Endothelial cell of coronary artery (primary cell): ENCODE measurements around the gene PEX11B. TPM values are rescaled to one million over a fixed set of nuclear protein-coding genes. Genes with fewer than 3 reads are reported as not detected.

Experiments used
- total RNA-seq: library from RNA; depleted of rRNA; stranded (reverse); fragments of >200 nt; gene quantifications from 2 replicates; pipeline ENCODE4 v1.2.3, GENCODE V29; 2014

PEX11B gene, protein sequence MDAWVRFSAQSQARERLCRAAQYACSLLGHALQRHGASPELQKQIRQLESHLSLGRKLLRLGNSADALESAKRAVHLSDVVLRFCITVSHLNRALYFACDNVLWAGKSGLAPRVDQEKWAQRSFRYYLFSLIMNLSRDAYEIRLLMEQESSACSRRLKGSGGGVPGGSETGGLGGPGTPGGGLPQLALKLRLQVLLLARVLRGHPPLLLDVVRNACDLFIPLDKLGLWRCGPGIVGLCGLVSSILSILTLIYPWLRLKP
- 24.5 and 25.9 TPM in 2 replicates for total RNA-seq

DNA sequence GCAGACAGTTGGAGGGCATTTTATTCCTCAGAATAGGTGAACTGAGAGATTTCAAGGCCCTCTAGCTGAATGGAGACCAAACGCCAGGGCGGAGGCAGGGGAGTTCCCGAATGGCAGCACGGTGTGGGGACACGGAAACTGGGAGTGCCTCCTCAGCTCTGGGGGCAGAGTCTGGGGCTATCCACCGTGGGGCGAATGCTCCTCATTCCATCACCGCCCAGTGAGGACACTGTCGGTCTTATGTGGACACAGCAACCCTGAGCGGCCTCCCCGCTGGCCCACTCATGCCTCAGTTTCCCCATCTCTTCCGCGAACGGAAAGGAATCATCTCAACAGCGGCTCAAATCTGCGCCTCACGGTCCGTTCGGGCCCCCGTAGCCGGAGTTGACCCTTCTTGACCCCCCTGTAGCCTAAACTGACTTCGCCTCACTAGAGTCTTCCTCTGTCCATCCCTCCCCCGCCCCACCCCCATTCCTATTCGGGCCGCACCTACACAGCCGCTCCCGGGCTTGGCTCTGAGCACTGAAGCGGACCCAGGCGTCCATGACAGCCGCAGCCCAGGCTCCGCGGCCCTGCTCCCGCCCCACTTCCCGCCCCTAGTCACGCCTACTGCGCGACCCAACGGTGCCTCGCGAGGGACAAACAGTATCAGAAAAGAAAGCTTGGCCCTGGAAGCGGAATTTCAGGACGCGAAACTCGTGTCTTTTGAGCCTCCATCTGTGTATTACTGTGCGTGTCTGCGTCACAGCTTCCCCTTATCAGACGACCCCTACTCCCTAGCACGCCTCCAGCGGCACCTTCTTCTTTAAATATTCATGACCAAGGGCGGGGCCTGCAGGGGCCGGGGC is at the start of gene PEX11B:
PEX11B (minus strand) TSS at position 574 of the 848 bp plus-strand sequence; CDS start at position 545, 29 bp downstream.

DNA sequence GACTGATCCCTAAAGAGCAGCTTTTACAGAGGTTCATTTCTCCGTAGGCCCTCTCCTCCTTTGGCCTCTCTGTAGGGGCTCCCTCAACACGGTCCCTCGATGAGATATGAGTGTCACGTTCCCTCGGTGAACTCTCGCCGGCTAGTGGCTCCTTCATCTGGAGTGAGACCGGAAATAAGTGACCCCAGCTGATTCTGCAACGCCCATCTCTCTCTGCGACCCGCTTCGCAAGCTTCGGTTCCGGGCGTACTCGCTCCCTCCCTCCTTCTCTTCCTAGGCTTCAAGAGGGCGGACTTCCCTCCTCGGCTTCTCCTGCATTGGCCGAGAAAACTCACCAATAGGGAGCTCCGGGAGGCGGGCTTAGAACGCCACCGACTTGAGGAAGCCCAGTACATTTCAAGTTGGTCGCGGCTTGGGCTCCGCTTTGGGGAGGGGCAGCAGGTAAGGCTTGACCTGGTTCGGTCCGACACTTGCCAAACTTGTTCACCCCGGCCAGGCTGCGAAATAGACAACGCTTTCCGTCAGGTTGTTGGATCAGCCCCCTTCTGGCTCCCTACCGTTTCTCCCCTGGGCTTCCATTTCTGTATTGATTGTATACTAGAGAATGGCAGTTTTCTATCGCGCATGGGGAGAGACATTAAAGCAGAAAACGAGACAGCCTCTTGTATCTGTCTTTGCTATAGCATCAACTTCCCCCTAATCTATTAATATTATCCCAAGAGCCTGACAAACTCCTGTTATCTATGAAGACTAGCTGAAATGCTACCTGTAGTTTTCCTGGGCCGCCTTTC is 46.0 kb upstream of the PEX11B start, which contains the start of the genes ANKRD34A and POLR3GL:
ANKRD34A (minus strand) TSS at position 248 of the 791 bp plus-strand sequence. CDS start 2,816 bp downstream, outside the sequence.
POLR3GL (plus strand) TSS at position 363 of the 791 bp plus-strand sequence. CDS start 10,176 bp downstream, outside the sequence.

DNA sequence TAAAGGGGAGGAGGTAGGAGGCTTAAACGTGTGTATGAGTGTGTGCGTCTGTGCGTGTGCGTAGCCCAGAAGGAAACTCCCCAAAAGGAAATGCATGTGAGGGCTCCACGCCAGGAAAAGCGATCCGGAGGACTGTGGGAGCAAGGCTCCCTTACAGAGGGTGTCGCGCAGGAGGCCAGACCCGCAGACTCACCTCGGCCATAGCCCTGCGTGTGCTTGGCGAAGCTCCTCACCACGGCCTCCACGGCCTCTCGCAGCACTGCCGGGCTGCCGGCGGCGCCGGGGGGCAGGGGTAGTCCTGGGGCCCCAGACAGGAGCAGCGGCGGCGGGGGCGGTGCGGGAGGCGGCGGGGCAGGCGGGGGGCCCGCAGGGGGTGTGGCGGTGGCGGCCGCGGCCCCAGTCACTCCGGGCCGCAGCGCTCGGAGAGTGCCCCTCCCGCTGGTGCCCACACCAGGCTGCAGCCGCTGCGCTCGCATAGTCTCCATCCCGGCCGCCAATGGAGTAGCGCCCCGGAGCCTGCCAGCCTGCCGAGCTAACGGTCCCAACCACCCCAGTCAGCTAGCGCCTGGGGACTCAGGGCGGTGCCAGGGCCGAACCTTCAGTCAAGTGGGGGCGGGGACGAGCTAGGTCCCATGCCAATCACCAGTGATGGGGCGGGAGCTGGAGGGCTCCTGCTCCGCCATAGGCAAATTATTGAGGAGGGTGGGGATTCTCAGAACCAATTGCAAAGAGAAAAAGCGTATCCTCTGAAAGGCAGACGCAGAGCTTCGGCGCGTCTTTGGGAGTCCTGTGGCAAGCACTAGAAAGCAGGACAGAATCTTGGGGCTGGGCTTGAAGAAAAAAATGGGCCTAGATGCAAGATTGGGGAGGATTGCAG is 39.2 kb upstream of the PEX11B start, which contains the start of gene LIX1L:
LIX1L (minus strand) TSS at position 575 of the 877 bp plus-strand sequence; CDS start at position 485, 90 bp downstream.

DNA sequence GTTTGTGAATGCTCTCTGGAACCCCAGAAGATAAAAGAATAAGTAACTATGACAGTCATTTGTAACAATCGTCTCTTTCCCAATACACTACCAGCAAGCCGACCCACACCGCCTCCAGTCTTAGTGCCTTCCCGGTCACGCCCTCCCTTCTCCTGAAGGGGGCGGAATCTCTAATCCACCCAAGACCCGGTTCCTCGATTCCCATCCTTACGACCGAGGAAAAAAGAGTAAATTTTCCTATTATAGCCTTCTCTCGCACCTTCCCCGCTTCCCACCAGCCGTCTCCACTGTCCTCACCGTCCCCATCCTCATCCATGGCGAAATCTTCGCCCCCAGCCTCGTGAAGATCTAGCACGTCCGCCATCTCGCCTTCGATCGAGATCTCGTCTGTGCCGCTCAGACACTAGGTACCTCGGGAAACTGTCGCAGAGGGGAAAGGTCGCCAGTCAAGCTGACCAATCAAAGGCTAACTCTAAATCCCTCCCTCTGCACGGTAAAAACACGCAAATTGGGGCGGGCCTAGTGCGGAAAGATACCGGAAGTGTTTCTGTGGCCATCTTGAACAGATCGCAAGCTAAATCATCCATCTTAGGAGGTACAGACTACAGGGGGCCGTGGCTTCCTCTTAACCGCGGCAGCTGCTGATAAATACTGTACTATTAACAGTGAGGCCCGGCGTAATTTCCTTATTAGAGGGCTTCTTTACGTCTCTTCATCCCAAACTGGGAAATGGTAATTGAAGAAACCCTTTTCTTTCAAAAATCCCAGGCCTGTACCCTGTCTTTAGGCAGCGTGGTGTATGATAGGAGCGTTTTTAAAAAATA is 8.8 kb upstream of the PEX11B start, which contains the start of gene RBM8A:
RBM8A (minus strand) TSS at position 422 of the 824 bp plus-strand sequence; CDS start at position 364, 58 bp downstream.

DNA sequence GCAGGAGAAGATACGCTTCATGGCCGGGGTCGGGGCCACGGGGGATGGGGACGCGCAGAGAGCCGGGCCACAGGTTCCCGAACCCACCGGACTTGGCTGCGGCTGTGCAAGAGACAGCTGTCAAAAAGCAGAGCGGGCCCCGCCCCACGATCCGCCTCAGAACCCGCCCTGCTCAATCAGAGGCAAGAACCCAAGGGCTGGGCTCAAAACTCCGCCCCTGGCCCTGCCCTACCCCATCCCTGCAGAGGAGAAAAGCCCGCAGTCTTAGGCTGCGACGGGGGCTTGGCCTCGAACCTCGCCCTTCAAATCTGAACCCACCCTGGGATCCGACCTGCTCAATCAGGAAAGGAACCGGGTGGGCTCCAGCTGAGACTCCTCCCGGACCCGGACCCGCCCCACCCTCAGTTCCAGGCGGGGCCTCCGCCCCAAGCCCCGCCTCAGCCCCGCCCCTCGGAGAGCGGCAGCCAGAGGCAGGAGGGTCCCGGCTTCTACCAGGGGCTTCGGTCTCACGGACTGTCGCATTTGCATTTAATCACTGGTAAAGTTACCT is 32.7 kb downstream of the PEX11B start, which contains the start of gene ANKRD35:
ANKRD35 (minus strand) TSS at position 129 of the 550 bp plus-strand sequence; CDS start at position 21, 108 bp downstream.

Other genes with a start within 250 kb of the PEX11B start
- gene PDZK1, start 211.3 kb downstream of the PEX11B start, total RNA-seq, result 0.09 and 0.19 TPM in 2 replicates
- gene CD160, start 199.2 kb downstream of the PEX11B start, total RNA-seq, result not detected in 2 replicates
- gene RNF115, start 94.6 kb downstream of the PEX11B start, total RNA-seq, result 12.8 and 13.4 TPM in 2 replicates
- gene POLR3C, start 94.5 kb downstream of the PEX11B start, total RNA-seq, result 26.2 and 27.8 TPM in 2 replicates
- gene NUDT17, start 73.1 kb downstream of the PEX11B start, total RNA-seq, result 1.2 and 2.0 TPM in 2 replicates
- gene PIAS3, start 59.6 kb downstream of the PEX11B start, total RNA-seq, result 5.7 and 9.4 TPM in 2 replicates
- gene ANKRD35, start 32.9 kb downstream of the PEX11B start, total RNA-seq, result 0.28 and 0.81 TPM in 2 replicates
- 27.6 and 32.7 TPM in 2 replicates for gene ITGA10, start 8.7 kb downstream of the PEX11B start, total RNA-seq
- 153 and 236 TPM in 2 replicates for gene RBM8A, start 8.8 kb upstream of the PEX11B start, total RNA-seq
- gene LIX1L, start 39.3 kb upstream of the PEX11B start, total RNA-seq, result 18.5 and 18.7 TPM in 2 replicates
- 0.27 and 0.28 TPM in 2 replicates for gene ANKRD34A, start 45.9 kb upstream of the PEX11B start, total RNA-seq
- 11.2 and 13.2 TPM in 2 replicates for gene POLR3GL, start 46.0 kb upstream of the PEX11B start, total RNA-seq
- 30.4 and 109 TPM in 2 replicates for gene TXNIP, start 77.9 kb upstream of the PEX11B start, total RNA-seq
- gene HJV, start 103.0 kb upstream of the PEX11B start, total RNA-seq, result not detected in 2 replicates
- 0.81 and 1.5 TPM in 2 replicates for gene NBPF10, start 226.1 kb upstream of the PEX11B start, total RNA-seq